HEK293T (cell line): Measurements from ENCODE around the gene ENAH.

ENCODE experiments used
- FOXM1 ChIP-seq: fragments of 450-650 bp; IDR thresholded peaks from 2 replicates; pipeline ENCODE4 v1.6.1; 2017; ENCODE audit warnings: mild to moderate bottlenecking, borderline replicate concordance
- SP1 ChIP-seq: fragments of 450-650 bp; IDR thresholded peaks from 2 replicates; pipeline ENCODE4 v1.6.1; 2017
- ZNF384 ChIP-seq: fragments of 450-650 bp; IDR thresholded peaks from 2 replicates; pipeline ENCODE4 v1.6.1; 2016

DNA sequence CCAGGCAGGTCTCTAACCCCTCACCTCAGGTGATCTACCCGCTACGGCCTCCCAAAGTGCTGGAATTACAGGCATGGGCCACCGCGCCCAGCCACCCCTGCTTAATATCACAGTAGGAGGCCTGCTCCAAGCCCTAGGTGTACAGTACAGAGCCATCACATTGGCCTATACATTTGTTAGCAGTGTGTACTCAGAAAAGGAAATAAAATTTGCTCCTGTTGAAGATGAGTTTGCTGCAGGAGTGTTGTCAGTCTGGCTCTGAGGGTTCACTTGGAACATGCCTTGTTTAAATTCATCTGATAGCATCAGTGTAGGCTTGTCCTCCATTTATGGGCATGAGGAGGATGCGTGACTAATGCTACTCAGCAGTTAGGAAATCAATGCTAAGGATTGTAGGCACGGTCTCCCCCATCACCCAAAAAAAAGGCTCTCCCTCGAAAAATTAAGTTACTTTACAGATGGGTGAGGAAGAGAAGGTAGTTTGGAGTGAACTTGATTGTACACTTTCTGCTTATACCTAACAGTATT lies 4.6 kb upstream of the ENAH start:
- TF ChIP-seq FOXM1 (no peak), SP1 (no peak), ZNF384 (no peak)
